ENCODE measurements around the gene ALG2. TPM values are rescaled to one million over a fixed set of nuclear protein-coding genes. Genes with fewer than 3 reads are reported as not detected.

The ALG2 gene, protein sequence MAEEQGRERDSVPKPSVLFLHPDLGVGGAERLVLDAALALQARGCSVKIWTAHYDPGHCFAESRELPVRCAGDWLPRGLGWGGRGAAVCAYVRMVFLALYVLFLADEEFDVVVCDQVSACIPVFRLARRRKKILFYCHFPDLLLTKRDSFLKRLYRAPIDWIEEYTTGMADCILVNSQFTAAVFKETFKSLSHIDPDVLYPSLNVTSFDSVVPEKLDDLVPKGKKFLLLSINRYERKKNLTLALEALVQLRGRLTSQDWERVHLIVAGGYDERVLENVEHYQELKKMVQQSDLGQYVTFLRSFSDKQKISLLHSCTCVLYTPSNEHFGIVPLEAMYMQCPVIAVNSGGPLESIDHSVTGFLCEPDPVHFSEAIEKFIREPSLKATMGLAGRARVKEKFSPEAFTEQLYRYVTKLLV
- polyA plus RNA-seq (ENCODE audit: insufficient read length): 46.1 TPM
- long read RNA-seq, donor 1, transcript ALG2-201 (3 exons, 2,966 nt): minor isoform, 8 of 28 reads
- long read RNA-seq, donor 1, transcript ALG2-203 (2 exons, 1,880 nt): major isoform, 19 of 28 reads
- long read RNA-seq, donor 1, partial matches to known transcripts: 0 of 28 reads
- long read RNA-seq, donor 1, other reads (novel, unspliced or antisense): 0 of 28 reads
- long read RNA-seq, donor 2, transcript ALG2-201 (3 exons, 2,966 nt): minor isoform, 6 of 27 reads
- long read RNA-seq, donor 2, transcript ALG2-203 (2 exons, 1,880 nt): major isoform, 21 of 27 reads
- long read RNA-seq, donor 2, partial matches to known transcripts: 0 of 27 reads
- long read RNA-seq, donor 2, other reads (novel, unspliced or antisense): 0 of 27 reads
- long read RNA-seq, donor 3, transcript ALG2-203 (2 exons, 1,880 nt): major isoform, 11 of 19 reads
- long read RNA-seq, donor 3, partial matches to known transcripts: 7 of 19 reads
- long read RNA-seq, donor 3, other reads (novel, unspliced or antisense): 0 of 19 reads
- long read RNA-seq, donor 4, partial matches to known transcripts: 0 of 3 reads
- long read RNA-seq, donor 4, other reads (novel, unspliced or antisense): 0 of 3 reads
- long read RNA-seq, donor 5, transcript ALG2-201 (3 exons, 2,966 nt): minor isoform, 5 of 25 reads
- long read RNA-seq, donor 5, transcript ALG2-203 (2 exons, 1,880 nt): major isoform, 20 of 25 reads
- long read RNA-seq, donor 5, partial matches to known transcripts: 0 of 25 reads
- long read RNA-seq, donor 5, other reads (novel, unspliced or antisense): 0 of 25 reads
- long read RNA-seq, donor 6, transcript ALG2-203 (2 exons, 1,880 nt): major isoform, 31 of 1,108 reads
- long read RNA-seq, donor 6, partial matches to known transcripts: 630 of 1,108 reads
- long read RNA-seq, donor 6, other reads (novel, unspliced or antisense): 447 of 1,108 reads
- long read RNA-seq, donor 7, transcript ALG2-203 (2 exons, 1,880 nt): major isoform, 24 of 753 reads
- long read RNA-seq, donor 7, partial matches to known transcripts: 185 of 753 reads
- long read RNA-seq, donor 7, other reads (novel, unspliced or antisense): 542 of 753 reads
- long read RNA-seq, donor 8, transcript ALG2-203 (2 exons, 1,880 nt): major isoform, 9 of 364 reads
- long read RNA-seq, donor 8, partial matches to known transcripts: 164 of 364 reads
- long read RNA-seq, donor 8, other reads (novel, unspliced or antisense): 189 of 364 reads

DNA sequence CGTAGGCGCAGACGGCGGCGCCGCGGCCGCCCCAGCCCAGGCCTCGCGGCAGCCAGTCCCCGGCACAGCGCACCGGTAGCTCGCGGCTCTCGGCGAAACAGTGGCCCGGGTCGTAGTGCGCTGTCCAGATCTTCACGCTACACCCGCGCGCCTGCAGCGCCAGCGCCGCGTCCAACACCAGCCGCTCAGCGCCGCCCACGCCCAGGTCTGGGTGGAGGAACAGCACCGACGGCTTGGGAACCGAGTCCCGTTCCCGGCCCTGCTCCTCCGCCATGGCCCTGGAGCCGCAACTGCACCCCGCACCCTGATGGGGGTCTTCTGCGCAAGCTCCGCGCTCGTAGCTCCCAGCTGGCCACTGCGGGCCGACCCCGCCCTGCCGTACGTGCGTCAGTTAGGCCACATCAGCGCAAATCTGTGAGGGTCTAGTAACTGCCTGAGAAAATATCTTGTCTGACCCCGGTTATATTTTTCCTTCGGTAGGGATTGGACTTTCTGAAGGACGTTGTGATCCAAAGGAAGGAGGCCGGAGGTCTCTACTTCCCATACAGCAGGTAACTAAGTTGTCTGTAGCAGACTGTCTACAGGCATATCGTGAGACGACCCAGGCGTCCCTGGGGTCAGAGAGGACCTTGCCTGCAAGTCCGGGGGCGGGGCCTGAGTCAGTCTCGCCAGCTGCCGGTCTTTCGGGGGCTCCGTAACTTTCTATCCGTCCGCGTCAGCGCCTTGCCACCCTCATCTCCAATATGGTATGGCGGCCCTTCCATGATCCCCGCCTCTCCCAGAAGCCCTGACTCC, at the start of gene ALG2, which contains the start of gene SEC61B:
Gene ALG2 (minus strand): TSS at position 322 of the 795 bp plus-strand sequence. CDS start 48 bp downstream, at position 274.
Gene SEC61B (plus strand): TSS at position 662 of the 795 bp plus-strand sequence. CDS start 82 bp downstream, at position 744.
- peak; percentile 94 for DNase-seq

DNA sequence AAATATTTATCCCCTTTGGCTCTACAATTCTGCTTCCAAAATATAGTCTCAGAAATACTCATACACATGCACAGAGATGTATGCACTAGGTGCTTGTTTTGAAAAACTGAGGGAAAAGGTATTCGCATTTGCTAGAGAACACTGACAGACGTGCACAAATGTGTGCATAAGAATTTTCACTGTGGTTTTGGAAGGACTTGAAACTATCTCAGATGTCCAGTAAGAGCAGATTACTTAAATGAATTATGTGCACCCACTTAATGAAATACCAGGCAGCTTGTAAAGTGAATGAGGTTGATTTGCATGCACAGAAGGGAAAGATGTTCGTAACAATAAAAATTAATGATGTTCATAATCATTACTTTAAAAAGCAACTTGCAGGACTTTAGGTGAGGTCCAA, 48.7 kb upstream of the ALG2 start:
- DNase-seq: no peak

DNA sequence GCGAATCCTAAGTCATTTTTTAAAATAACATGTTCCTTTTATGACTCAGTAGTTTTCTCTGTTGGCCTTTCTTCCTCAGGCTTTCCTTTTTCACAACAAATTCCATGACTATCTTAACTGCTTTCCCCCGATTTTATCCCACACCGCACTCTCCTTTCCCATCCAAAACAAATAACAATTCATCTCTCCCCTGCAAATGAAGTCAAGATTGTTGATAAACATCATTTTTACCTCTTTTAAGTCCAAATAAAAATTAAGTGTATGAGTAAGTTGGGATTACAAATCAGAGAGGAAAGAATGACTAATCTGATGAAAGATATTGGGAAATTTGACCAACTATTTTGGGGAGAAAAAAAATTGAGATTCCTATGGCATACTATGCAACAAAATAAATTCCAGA, 47.7 kb upstream of the ALG2 start:
- DNase-seq: no peak

DNA sequence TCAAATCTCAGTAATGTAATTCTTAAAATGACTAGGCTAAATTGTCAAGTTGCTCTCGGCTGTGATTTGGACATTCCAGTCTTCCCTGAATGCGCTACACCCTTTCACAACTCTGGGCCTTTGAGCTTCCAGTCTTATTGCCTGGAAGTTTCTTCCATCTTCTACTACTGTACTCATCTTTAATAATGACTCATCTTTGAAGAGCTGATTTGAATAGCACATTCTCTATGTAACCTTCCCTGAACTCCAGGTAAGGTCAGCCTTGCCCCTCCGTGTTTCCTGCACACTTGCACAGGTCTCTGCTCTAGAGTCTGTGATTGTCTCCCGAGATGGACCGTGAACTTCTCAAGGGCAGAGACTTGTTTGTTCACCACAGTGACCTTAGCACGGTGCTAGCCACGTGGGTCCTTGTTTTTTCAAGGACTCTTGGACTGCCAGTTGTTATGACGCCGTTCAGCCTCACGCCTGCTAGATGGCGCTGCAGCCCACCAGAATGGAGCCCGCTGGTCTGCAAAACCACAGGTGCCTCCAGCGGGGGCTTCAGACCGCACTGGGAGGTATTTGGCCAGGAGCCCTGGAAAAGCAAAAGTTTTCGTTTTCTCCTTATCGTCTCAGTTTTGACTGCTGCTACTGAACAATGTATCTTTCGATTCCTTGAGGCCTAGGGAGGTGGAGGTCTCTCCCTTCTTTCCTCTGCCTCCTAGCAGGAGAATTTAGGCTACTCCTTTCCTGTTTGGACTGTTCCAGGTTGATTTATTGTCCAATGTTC, 44.7 kb upstream of the ALG2 start:
- peak; percentile 65 for DNase-seq

DNA sequence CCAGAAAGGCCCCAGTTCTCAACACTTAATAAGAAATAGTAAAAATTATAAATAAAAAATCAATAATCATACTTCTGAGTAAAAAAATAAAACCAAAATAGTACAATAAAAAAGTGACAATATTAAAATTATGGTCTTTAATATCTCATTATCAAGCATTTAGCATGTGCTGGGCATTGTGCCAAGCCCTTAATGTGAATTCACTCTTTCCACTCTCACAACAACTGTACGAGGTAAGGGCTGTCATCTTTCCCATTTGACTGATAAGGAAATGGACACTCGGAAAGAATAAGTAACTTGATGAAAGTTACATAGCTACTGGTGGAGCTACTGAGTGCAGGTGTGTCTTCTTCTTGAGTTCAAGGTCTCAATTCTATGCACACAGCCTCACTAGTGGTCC, 43.9 kb upstream of the ALG2 start:
- no peak for DNase-seq

DNA sequence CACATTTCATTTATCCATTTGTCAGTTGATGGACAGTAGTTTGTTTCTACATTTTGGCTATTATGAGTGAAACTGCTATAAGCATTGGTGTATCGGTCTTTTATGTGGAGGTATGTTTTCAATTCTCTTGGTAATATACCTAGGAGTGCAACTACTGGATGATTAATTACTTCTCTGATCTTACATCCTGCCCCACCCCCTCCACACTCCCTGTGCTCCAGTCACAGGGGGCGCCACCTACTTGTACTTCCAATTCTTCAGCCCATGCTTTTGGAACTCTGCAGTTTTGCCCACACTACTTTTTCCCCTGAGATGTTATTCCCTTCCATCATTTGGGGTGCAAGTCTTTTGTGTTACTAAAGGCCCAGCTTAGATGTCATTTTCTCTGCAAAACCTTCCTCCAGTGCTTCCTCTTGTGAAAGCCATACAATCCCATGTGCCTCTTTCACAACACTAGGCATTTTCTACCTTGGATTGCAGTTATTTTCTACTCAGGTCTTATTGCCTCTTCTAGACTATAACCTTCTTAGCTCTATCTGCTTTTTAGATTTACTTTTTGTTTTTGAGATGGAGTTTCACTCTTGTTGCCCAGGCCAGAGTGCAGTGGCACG, 42.4 kb upstream of the ALG2 start:
- DNase-seq: no peak

DNA sequence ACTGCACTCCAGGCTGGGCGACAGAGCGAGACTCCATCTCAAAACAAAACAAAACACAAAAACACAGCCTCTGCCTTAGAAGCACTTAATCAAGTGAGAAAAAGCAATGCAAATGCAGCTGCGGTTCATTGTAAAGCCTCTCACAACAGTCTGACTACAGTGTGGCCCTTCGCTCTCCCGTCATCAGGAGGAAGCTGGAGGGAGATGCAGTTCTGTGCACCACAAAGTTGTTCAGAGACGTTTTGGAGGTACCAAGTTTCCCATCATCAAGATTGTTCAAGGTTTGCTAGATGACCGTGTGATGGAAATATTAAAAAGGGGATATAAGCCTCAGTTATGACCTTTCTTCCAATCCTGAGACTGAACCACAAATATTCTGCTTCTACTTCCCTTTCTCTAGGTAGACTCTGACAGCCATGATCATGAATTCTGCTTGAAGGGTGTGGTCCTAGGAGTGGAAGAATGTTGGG, 41.2 kb upstream of the ALG2 start:
- DNase-seq: no peak

DNA sequence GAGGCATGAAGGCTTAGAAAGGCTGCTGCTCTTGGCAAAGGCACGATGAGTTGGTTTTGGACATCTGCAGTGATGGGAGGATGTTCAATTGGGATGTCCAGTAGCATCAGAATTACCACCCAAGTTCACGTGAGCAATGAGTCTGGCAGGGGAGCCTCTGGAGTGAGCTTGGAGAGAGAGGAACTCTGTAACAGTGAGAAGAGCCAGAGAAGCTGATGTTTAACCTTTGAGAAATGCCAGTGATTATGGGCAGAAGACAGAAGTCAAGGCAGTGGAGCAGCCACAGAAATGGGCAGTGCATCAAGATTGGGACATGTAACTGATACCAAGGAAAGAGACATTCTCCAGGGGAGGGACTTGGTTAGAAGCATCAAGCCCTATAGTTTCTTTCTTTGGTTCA, 40.2 kb upstream of the ALG2 start:
- no peak for DNase-seq

DNA sequence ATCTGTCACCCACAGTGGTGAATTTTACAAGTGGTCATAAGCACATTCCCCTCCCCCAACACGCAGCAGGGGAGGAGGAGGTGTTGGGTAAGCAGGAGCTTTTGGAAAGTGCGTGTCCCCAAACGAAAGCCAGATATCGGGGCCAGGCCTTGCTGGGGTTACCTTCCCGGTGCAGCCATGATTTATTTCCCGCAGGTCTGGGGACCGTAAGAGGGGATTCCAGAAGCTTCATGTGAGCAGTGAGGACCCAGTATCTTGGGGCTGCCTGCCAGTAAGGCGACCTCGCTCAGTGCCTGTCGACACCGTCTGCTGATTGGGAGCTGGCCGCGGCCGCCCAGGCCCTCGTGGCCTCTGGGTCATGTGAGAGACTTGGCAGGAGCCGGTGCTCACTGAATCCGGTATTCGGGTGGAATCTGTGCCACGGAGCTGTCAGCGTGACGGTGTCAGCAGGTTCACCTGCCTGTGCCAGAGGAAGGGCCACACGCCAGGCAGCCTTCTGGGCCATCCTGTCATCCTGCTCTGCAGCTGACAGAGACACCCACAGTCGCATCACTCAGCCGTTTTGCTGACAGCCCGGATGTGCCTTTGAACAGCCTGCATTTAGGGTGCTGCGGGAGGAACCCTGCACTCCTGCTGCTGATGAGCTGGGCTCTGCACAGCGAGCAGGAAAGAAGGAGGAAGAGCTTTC, 37.6 kb upstream of the ALG2 start:
- DNase-seq: peak; percentile 43

DNA sequence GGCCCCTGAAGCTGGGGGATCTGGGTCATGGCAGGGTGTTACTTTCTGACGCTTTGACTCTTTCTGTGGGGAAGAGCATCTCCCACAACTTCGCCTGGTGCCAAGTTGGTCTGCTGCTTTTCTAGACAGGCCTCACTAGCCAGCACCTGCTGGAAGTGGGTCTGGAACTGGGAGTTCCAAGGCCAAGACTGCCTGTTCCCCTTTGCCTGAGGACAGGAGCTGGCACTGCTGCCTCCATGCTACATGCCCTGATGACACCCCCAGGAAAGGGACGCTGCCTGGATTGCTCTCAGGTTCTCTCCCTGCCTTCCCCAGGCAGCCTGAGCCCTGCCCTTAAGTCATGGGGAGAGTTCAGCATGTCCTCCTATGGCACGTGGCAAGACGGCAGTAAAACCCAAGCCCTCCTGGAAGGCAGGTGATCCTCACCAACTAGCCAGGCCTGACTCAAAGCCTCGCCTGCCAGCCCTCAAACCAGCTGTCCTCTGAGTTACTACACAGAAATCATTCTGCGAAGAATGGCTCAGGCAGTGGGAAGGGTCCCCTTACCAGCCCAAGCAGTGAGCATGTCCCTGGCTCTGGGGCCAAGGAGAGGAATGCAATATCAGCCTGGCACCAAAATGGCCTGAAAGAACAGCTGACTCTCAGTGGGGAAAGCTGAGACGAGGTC, 36.1 kb upstream of the ALG2 start:
- no peak for DNase-seq

DNA sequence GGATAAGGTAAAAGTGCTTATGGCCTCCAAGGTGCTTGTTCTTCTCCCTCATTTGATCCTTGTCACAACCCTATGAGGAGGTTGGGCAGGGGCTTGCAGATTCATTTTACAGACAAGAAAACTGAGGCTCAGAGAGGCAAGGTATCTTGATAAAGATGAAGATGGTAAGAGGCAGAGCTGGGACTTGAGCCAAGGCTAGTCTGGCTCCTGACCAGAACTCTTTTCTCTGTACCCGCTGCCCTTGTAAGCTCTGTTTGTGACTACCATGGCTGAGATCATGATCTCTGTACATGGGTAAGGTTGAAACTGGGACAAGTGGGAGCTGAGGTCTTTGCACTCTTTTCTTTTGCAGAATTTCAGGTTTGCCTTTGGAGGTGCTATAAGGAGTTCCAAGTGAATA, 33.9 kb upstream of the ALG2 start:
- DNase-seq: no peak

DNA sequence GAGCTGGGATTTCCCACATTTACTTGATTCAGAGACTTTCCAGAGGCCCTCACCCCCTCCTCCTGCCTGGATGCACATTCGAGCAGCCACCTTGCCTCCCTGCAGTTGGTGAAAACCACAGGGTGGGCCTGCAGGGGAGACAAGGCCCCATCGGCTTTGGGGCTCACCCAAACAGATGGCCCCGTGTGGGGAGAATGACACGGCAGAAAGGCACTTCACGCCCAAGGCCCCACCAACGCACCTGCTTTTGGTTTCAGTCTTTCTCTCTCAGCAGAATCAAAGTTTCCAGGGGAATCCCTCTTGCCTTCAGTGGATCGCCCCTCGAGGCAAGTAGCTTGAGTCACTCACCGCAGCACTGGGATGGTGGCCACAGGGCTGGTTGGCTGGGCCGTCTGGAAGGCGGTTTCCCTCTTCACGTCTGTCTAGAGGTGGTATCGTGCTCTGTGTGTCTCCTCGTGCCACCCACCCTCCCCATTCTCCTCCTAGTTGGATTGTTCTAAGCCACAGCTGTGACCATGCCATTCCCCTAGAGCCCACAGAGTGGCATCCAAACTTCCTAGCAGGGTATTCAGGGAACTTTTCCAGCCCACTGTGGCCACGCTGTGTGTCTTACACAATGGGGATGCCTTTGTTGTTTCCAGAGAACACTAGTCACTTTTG, 32.2 kb upstream of the ALG2 start:
- no peak for DNase-seq

DNA sequence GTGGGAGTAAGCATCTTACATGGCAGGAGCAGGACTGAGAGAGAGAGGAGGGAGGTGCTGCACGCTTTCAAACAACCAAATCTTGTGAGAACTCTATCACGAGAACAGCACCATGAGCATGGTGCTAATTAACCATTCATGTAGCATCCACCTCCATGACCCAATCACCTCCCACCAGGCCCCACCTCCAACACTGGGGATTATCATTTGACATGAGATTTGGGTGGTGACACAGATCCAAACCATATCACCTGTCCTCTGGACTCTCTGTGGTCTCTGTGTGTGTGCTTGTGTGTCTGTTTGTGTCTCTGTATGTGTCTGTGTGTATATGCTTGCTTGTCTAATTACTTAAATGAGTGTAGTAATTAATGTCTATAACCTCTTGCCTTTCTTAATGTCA, 31.4 kb upstream of the ALG2 start:
- no peak for DNase-seq

DNA sequence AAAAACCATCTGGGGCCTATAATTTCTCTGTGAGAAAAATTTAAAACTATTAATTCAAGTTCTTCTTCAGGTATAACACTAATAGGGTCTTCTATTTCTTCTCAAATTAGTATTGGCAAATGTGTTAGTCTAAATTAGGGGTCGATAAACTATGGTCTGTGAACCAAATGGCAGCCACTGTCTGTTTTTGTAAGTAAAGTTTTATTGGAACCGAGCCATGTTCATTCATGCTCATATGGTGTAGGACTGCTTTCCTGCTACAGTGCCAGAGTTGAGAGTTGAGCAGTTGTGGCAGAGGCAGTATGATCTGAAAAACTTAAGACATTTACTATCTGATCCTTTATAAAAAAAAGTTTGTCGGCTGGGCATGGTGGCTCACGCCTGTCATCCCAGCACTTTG, 29.4 kb upstream of the ALG2 start:
- no peak for DNase-seq

DNA sequence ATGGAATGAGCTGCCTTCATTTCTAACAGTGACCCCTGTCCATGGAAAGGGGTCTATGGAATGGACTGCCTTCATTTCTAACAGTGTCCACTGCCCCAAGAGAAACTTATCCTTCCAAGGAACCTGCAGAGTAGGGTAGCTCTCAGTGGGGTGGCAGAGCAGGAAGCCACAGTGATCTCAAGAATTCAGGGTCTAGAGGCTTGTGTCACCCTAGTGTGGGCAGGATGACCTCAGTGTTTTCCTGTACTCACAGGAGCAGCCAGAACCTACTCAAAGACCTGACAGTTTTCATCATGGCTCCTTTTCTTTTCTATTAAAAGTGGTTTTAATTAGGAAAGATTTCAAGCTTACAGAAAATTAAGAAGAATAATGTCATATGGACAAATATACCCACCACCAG, 27.9 kb upstream of the ALG2 start:
- no peak for DNase-seq

DNA sequence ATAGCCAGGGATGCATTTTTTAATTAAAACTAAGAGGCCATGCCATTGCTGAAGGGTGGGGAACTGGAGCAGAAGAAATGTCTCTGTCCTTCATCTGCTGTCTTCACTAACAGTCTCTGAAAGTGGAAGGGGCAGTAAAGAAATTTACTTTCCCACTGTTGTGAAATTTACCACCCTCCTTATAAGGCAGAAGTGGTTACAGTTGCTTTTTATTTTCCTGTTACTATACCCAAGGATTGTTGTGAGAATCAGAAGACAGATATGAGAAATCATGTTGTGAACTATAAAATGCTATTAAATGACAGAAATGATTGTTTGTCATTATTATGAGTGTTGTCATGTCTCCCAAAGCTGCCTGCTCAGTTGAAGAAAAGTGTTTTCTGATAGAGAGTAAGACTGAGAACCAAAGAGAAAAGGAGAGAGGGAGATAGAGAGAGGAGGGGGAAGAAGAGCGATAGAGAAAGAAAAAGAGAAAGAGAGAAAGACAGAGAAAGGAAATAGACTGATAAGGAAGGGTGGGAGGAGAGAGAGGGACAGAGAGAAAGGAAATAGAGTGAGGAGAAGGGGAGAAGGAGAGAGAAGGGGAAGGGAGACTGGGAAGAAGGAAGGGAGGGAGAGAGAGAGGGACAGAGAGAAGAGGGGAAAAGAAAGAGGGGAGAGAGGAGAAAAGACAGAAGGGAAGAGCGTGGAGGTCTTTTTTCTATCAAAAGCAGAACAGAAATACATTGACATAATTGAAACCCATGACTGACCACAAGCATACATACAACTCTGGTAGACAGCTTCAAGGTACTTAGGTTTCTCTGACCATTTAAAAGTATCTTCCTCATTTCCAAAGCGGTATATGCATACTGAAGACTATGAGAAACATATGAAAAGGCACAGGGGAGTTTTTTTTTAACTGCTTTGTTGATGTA, 22.9 kb upstream of the ALG2 start:
- DNase-seq: no peak

All from left kidney (tissue), 8 donors.